Neural crest cell (in vitro differentiated cells): ENCODE measurements around the gene CCND1. TPM values are rescaled to one million over a fixed set of nuclear protein-coding genes. Genes with fewer than 3 reads are reported as not detected.

Experiments used
- DNase-seq: peaks from one replicate; pipeline ENCODE4 v3.0.0; 2021; ENCODE audit warnings: low read depth, mixed read lengths, low spot score
- H3K27ac Mint-ChIP-seq: one replicate; pipeline ENCODE4 v1.8.0; 2021; ENCODE audit warnings: mild to moderate bottlenecking, mixed read lengths; ENCODE audit not compliant: unreplicated experiment
- H3K27me3 Mint-ChIP-seq: 2 replicates; pipeline ENCODE4 v1.8.0; 2021; ENCODE audit warnings: low read depth, mild to moderate bottlenecking, mixed read lengths
- H3K36me3 Mint-ChIP-seq: 2 replicates; pipeline ENCODE4 v1.8.0; 2021; ENCODE audit warnings: low read depth, mild to moderate bottlenecking, mixed read lengths
- H3K4me1 Mint-ChIP-seq: 2 replicates; pipeline ENCODE4 v1.8.0; 2021; ENCODE audit warnings: mixed read lengths
- H3K4me3 Mint-ChIP-seq: one replicate; pipeline ENCODE4 v1.8.0; 2021; ENCODE audit warnings: mild to moderate bottlenecking, mixed read lengths
- H3K9me3 Mint-ChIP-seq: 2 replicates; pipeline ENCODE4 v1.8.0; 2021; ENCODE audit warnings: mixed read lengths
- total RNA-seq: library from RNA; stranded (reverse); gene quantifications from 2 replicates; pipeline ENCODE4 v1.2.1, GENCODE V29; 2021
- TF ChIP-seq, protein P1 (sequence below): fragments of 200-600 bp; sonication (generic); conservative IDR thresholded peaks from 2 replicates; pipeline ENCODE4 v1.5.0; 2021; ENCODE audit warnings: antibody characterized with exemption, mild to moderate bottlenecking

Gene CCND1
- total RNA-seq, 1 donor from 2014 or later, result 350 TPM

DNA sequence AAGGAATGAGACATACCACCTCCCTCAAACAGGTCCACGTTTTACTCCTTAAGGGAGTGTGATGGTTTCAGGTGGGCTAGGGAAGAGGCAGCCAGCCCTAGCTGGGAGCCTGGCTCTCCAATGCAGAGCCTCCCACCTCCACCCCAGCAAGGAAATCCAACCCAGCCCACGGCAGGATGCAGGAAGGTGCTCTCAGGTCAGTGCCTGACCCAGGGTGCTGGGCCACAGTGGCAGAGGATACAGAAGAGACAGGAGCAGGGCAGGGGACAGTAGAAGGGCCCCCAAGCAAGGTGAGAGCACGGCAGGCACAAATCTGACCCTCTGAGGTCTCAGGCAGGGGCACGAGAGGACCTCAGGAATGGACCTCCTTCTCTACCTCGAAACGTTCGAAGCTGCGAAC is 26.9 kb upstream of the CCND1 start:
- H3K36me3 Mint-ChIP-seq, result peaks cover 5% of the 10 kb centered on the region
- H3K4me3 Mint-ChIP-seq, result no peak overlapping the region
- no peak overlapping the region for H3K27ac Mint-ChIP-seq
- TF ChIP-seq, protein P1, sequence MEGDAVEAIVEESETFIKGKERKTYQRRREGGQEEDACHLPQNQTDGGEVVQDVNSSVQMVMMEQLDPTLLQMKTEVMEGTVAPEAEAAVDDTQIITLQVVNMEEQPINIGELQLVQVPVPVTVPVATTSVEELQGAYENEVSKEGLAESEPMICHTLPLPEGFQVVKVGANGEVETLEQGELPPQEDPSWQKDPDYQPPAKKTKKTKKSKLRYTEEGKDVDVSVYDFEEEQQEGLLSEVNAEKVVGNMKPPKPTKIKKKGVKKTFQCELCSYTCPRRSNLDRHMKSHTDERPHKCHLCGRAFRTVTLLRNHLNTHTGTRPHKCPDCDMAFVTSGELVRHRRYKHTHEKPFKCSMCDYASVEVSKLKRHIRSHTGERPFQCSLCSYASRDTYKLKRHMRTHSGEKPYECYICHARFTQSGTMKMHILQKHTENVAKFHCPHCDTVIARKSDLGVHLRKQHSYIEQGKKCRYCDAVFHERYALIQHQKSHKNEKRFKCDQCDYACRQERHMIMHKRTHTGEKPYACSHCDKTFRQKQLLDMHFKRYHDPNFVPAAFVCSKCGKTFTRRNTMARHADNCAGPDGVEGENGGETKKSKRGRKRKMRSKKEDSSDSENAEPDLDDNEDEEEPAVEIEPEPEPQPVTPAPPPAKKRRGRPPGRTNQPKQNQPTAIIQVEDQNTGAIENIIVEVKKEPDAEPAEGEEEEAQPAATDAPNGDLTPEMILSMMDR, result no peak
- DNase-seq, result no peak
- H3K27me3 Mint-ChIP-seq, result no peaks in the 10 kb centered on the region
- no peaks in the 10 kb centered on the region for H3K4me1 Mint-ChIP-seq
- no peaks in the 10 kb centered on the region for H3K9me3 Mint-ChIP-seq

DNA sequence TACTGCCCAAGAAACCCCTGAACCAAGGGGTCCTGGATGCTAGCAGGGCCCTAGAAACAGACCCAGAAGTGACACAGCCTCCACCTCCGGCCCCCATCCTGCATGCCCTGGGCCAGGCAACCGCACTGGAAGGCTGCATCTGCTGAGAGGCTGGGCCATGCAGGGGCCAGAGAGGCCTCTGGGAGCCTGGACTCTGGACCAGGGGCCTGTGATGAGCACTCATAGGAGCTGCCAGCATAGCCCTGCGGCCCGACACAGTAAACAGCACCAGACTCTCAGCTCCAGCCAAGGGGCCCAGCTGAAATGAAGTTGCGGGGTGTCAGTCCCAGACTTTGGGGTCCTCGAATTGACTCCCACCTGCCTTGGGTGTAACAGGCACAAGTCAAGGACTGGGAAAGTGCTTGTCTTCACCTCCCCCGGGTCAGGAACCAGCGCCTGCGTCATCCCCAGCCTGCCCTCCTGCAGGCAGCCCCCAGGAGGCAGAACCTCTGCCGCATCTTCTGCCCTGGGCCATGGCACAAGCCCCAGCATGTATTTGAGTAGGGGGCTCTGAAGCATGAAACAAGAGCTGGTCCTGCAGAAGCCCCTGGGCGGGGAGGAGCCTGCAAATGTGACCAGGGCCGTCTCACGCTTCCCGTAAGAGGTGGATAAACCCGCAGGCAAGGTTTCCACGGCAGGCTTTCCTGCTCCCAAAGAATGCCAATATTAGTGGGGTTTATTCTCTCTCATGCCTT is 25.2 kb upstream of the CCND1 start:
- no peak for DNase-seq
- no peaks in the 10 kb centered on the region for H3K27me3 Mint-ChIP-seq
- H3K9me3 Mint-ChIP-seq, result no peaks in the 10 kb centered on the region
- no peaks in the 10 kb centered on the region for H3K4me1 Mint-ChIP-seq
- TF ChIP-seq, protein P1, result no peak
- H3K36me3 Mint-ChIP-seq, result peaks cover 2% of the 10 kb centered on the region
- H3K27ac Mint-ChIP-seq, result no peak overlapping the region
- no peak overlapping the region for H3K4me3 Mint-ChIP-seq

DNA sequence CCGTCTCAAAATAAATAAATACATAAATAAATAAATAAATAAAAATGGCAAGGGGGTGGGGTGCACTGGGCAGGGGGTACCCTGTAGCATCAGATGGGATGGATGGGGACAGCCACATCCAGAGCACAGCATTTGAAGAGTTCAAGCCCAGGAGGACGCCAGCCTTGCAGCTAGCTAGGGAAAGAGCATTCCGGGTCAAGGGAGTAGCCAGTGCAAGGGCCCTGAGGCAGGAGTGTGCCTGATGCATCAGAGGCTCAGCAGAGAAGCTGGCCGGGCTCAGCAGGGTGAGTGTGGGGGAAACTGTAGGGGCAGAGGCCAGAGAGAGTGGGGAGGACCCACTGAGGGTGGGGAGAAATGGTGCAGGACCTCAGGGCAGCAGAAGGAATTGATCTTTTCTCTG is 23.7 kb upstream of the CCND1 start:
- no peak for DNase-seq
- H3K4me1 Mint-ChIP-seq, result no peaks in the 10 kb centered on the region
- no peak overlapping the region for H3K4me3 Mint-ChIP-seq
- no peak overlapping the region for H3K27ac Mint-ChIP-seq
- H3K27me3 Mint-ChIP-seq, result no peaks in the 10 kb centered on the region
- no peaks in the 10 kb centered on the region for H3K9me3 Mint-ChIP-seq
- no peaks in the 10 kb centered on the region for H3K36me3 Mint-ChIP-seq
- TF ChIP-seq, protein P1, result no peak

DNA sequence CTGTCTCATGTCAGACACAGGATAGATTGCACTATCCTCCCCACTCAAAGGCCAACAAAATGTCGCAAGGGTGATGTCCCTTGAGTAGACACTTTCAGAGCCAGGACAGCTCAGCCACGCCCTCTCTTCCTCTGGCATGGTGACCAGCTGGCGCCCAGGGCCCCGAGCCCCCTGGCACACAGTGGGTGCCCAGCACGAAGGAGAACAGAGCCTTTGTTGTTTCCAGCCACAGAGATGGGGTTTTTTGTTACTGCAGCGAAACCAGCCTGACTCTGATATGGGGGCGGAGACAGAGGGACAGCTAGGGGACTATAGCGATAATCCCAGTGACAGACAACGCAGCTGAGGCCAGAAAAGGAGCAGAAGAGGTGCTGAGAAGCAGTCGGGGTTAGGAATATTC is 23.3 kb upstream of the CCND1 start:
- no peaks in the 10 kb centered on the region for H3K4me1 Mint-ChIP-seq
- no peak for DNase-seq
- TF ChIP-seq, protein P1, result no peak
- H3K36me3 Mint-ChIP-seq, result no peaks in the 10 kb centered on the region
- H3K4me3 Mint-ChIP-seq, result no peak overlapping the region
- H3K27ac Mint-ChIP-seq, result no peak overlapping the region
- H3K27me3 Mint-ChIP-seq, result no peaks in the 10 kb centered on the region
- H3K9me3 Mint-ChIP-seq, result no peaks in the 10 kb centered on the region

DNA sequence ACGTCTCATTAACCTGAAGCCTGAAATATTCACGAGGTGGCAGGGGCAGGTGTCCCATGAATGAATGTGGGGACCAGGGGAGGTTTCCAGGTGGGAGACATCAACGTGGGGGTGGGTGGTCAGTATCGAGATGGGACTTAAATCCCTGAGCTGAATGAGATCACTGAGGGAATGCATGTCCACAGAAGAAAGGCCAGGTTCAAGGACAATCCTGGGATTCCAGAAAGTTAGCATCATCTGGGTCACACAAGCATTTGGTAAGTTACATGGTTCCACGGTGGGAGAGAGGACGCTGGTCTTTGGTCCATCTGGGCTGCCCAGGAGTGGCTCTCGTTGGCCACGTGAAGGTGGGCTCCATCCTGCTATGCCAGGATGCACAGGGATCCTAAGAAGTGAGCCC is 22.7 kb upstream of the CCND1 start:
- H3K27me3 Mint-ChIP-seq, result no peaks in the 10 kb centered on the region
- H3K4me3 Mint-ChIP-seq, result no peak overlapping the region
- no peaks in the 10 kb centered on the region for H3K36me3 Mint-ChIP-seq
- no peak overlapping the region for H3K27ac Mint-ChIP-seq
- H3K4me1 Mint-ChIP-seq, result no peaks in the 10 kb centered on the region
- no peaks in the 10 kb centered on the region for H3K9me3 Mint-ChIP-seq
- DNase-seq, result no peak
- TF ChIP-seq, protein P1, result no peak
